PC-9 (cell line): ENCODE measurements around the gene SGMS1. TPM values are rescaled to one million over a fixed set of nuclear protein-coding genes. Genes with fewer than 3 reads are reported as not detected.

Experiments used
- BruUV-seq: library from RNA; stranded (reverse); fragments of 400-500 nt; replicated peaks from 2 replicates; lab custom pipeline; 2021; lab: Mats Ljungman, UMichigan
- CTCF ChIA-PET: fragments of 300-600 bp; sonication (Branson Sonifier 250); formaldehyde crosslinking; loops from one replicate; lab custom pipeline; 2022; ENCODE audit warnings: antibody characterized with exemption; lab: Charles Lee
- POLR2A ChIA-PET: fragments of 300-600 bp; sonication (Branson Sonifier 250); formaldehyde crosslinking; loops from one replicate; lab custom pipeline; 2022; ENCODE audit warnings: antibody characterized with exemption; ENCODE audit not compliant: unreplicated experiment; lab: Charles Lee
- DNase-seq, 2 experiments: peaks; one replicate each; pipeline versions ENCODE4 v3.0.0 to v3.0.0-alpha.2; 2015 to 2022; ENCODE audit warnings: mixed read lengths in 1 of 2
- H2AFZ ChIP-seq: fragments of 200-600 bp; sonication (generic); 2 replicates; pipeline ENCODE4 v1.8.1; 2017; ENCODE audit warnings: antibody characterized with exemption
- H3F3A ChIP-seq: fragments of 200-600 bp; sonication (generic); 2 replicates; pipeline ENCODE4 v1.8.1; 2017; ENCODE audit warnings: antibody characterized with exemption, mild to moderate bottlenecking, low read depth; ENCODE audit not compliant: insufficient read depth
- H3K27ac ChIP-seq: fragments of 200-600 bp; sonication (generic); 2 replicates; pipeline ENCODE4 v1.6.1; 2016; ENCODE audit warnings: mixed run types
- H3K27me3 ChIP-seq: fragments of 200-600 bp; sonication (generic); 2 replicates; pipeline ENCODE4 v1.6.1; 2016; ENCODE audit warnings: low read depth, mixed run types; ENCODE audit not compliant: insufficient read depth
- H3K36me3 ChIP-seq: fragments of 200-600 bp; sonication (generic); 2 replicates; pipeline ENCODE4 v1.6.1; 2016; ENCODE audit warnings: low read depth, mixed run types
- H3K4me1 ChIP-seq: fragments of 200-600 bp; sonication (generic); replicated peaks from 2 replicates; pipeline ENCODE4 v1.6.1; 2016; ENCODE audit warnings: mixed run types; ENCODE audit not compliant: insufficient read depth
- H3K4me2 ChIP-seq: fragments of 200-600 bp; sonication (generic); 2 replicates; pipeline ENCODE4 v1.6.1; 2017; ENCODE audit warnings: mixed run types
- H3K4me3 ChIP-seq: fragments of 200-600 bp; sonication (generic); 2 replicates; pipeline ENCODE4 v1.6.1; 2016; ENCODE audit warnings: mixed run types
- H3K79me2 ChIP-seq: fragments of 200-600 bp; sonication (generic); 2 replicates; pipeline ENCODE4 v1.6.1; 2017; ENCODE audit warnings: low read depth, mixed run types
- H3K9me2 ChIP-seq: fragments of 200-600 bp; sonication (generic); 2 replicates; pipeline ENCODE4 v1.8.1; 2017; ENCODE audit warnings: mild to moderate bottlenecking; ENCODE audit not compliant: insufficient read depth
- H3K9me3 ChIP-seq: fragments of 200-600 bp; sonication (generic); 2 replicates; pipeline ENCODE4 v1.8.1; 2016; ENCODE audit warnings: low read depth; ENCODE audit not compliant: insufficient read depth
- H4K20me1 ChIP-seq: fragments of 200-600 bp; sonication (generic); 2 replicates; pipeline ENCODE4 v1.8.1; 2017; ENCODE audit not compliant: insufficient read depth
- CTCF ChIP-seq: fragments of 200-600 bp; sonication (generic); conservative IDR thresholded peaks from 2 replicates; pipeline ENCODE4 v1.6.1; 2017; ENCODE audit warnings: mixed run types, antibody characterized with exemption, mild to moderate bottlenecking, moderate library complexity
- EZH2 ChIP-seq: fragments of 200-600 bp; sonication (generic); IDR thresholded peaks from 2 replicates; pipeline ENCODE4 v1.8.0; 2017; ENCODE audit warnings: antibody characterized with exemption, low read depth
- intact Hi-C: fragments of 100-400 bp; cut with micrococcal nuclease; formaldehyde crosslinking; loops from one replicate; pipeline ENCODE4 v1.10.0; 2022; ENCODE audit not compliant: unreplicated experiment
- total RNA-seq: library from RNA; stranded (reverse); gene quantifications from 2 replicates; pipeline ENCODE4 v1.2.3, GENCODE V29; 2021

The SGMS1 gene
- total RNA-seq, 1 experiment from 2014 or later: 35.0 TPM

- BruUV-seq: no TSS peak
- Histone ChIP-seq H3K79me2 (peaks cover 89% of the 10 kb centered on the region), H3K27me3 (no peaks in the 10 kb centered on the region), H3K9me2 (no peaks in the 10 kb centered on the region), H3K27ac (no peak overlapping the region), H2AFZ (no peak overlapping the region), H3K4me2 (no peak overlapping the region), H3K4me1 (peaks cover 40% of the 10 kb centered on the region), H3K9me3 (no peaks in the 10 kb centered on the region), H4K20me1 (peaks cover 7% of the 10 kb centered on the region), H3F3A (peaks cover 10% of the 10 kb centered on the region), H3K36me3 (no peaks in the 10 kb centered on the region), H3K4me3 (no peak overlapping the region)
- intact Hi-C loops: no loop called here
- POLR2A ChIA-PET: no interaction called here
- DNase-seq: no peak
- CTCF ChIA-PET: no interaction called here
- TF ChIP-seq CTCF: no peak
- no peak for TF ChIP-seq EZH2
Observed at GRCh38 chr10:50618624-50619023, 5.1 kb downstream of the SGMS1 start.

GRCh38 chr10:50615658-50616057 lies 8.1 kb downstream of the SGMS1 start:
- H3K36me3 ChIP-seq: no peaks in the 10 kb centered on the region
- TF ChIP-seq CTCF (no peak), EZH2 (no peak)
- H3K27me3 ChIP-seq: no peaks in the 10 kb centered on the region
- H3K9me3 ChIP-seq: no peaks in the 10 kb centered on the region
- DNase-seq: no peak
- peaks cover 84% of the 10 kb centered on the region for H3K79me2 ChIP-seq
- peaks cover 36% of the 10 kb centered on the region for H3K4me1 ChIP-seq
- H2AFZ ChIP-seq: no peak overlapping the region
- POLR2A ChIA-PET: no interaction called here
- CTCF ChIA-PET: no interaction called here
- no TSS peak for BruUV-seq
- intact Hi-C loops: no loop called here
- H3K4me3 ChIP-seq: no peak overlapping the region
- no peak overlapping the region for H3K27ac ChIP-seq
- H3K9me2 ChIP-seq: no peaks in the 10 kb centered on the region
- H4K20me1 ChIP-seq: peaks cover 11% of the 10 kb centered on the region
- no peaks in the 10 kb centered on the region for H3F3A ChIP-seq
- no peak overlapping the region for H3K4me2 ChIP-seq

GRCh38 chr10:50614444-50615137 lies 9.2 kb downstream of the SGMS1 start:
- Histone ChIP-seq H3K27me3 (no peaks in the 10 kb centered on the region), H3K27ac (no peak overlapping the region), H2AFZ (no peak overlapping the region), H3K4me1 (peaks cover 30% of the 10 kb centered on the region), H3K79me2 (peaks cover 84% of the 10 kb centered on the region), H4K20me1 (peaks cover 11% of the 10 kb centered on the region), H3K36me3 (no peaks in the 10 kb centered on the region), H3K4me2 (peak overlapping the region; percentile 19; the same call in 1 of the 2 replicates), H3K9me2 (no peaks in the 10 kb centered on the region), H3K4me3 (no peak overlapping the region), H3K9me3 (no peaks in the 10 kb centered on the region), H3F3A (no peaks in the 10 kb centered on the region)
- no peak for TF ChIP-seq EZH2
- TF ChIP-seq CTCF: peak; percentile 70
- ChIA-PET CTCF (interaction anchor here (0.6 kb wide), 1 partner anchor 103 kb away, joined by 4 read pairs; no protein-coding TSS in a partner anchor), POLR2A (interaction anchor here (0.8 kb wide), 1 partner anchor 47 kb away, joined by 8 read pairs; no protein-coding TSS in a partner anchor)
- intact Hi-C loops: no loop called here
- BruUV-seq: no TSS peak
- peak; percentile 58 to 66 for DNase-seq
